ENCODE data around the gene MRAS.

Gene MRAS

GRCh38 chr3:138347960-138348753 is at the start of gene MRAS:
MRAS (plus strand) TSS chr3:138348579; CDS start chr3:138372884, 24,305 bp downstream.
- peak; percentile 23 for DNase-seq

GRCh38 chr3:138300647-138301046 is 47.7 kb upstream of the MRAS start:
- no peak for DNase-seq

DNA sequence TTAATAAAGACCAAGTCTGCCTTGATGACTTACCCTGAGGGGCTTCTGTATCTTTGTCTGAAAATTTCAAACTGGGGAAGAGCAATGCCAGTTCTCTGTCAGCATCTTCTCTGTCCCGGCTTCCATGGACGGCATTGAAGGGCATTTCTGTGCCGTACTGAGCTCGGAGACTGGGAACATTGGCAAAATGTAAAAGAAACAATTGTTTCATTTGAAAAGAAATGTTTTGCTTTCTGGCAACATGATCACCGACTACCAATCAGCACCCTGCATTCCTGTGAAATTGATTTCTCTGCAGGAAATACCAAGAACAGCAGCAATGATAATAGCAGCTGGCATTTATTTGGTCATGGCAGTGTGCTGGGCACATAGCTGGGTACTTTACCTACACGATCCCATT is 44.9 kb upstream of the MRAS start:
- DNase-seq, result no peak

GRCh38 chr3:138307899-138308298 is 40.5 kb upstream of the MRAS start:
- DNase-seq, result no peak

DNA sequence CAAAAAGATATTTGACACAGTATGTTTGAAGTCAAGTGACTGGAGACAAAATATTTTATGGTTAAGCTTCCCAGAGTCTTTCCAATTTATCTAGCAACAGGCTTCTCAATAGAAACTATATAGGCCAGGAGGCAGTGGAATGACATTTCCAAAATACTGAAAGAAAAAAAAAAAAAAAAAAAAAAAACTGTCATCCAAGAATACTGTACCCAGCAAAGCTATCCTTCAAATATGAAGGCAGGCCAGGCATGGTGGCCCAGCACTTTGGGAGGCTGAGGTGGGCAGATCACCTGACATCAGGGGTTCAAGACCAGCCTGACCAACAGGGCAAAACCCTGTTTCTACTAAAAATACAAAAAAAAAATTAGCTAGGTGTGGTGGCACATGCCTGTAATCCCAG is 39.6 kb upstream of the MRAS start:
- no peak for DNase-seq

- no peak for DNase-seq
These were observed 37.9 kb upstream of the MRAS start for GRCh38 chr3:138310494-138310893.

DNA sequence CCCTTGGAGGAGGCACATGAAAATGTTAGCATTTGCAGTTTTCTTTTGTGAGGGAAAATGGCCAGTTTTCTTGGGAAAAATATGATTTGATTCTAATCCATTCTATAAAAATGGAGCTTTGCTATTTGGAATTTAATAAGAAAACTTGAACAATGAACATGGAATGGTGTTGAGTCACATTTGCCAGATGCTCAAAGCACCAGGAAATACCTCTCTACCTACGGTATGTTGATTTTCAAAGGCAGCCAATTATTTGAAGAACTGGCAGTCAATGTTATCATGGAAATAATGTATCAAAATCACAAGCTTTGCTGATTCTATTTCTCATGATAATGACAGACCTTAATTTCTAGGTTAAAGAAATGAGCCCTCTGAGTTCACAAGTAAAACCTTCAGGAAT is 33.6 kb upstream of the MRAS start:
- DNase-seq, result no peak

DNA sequence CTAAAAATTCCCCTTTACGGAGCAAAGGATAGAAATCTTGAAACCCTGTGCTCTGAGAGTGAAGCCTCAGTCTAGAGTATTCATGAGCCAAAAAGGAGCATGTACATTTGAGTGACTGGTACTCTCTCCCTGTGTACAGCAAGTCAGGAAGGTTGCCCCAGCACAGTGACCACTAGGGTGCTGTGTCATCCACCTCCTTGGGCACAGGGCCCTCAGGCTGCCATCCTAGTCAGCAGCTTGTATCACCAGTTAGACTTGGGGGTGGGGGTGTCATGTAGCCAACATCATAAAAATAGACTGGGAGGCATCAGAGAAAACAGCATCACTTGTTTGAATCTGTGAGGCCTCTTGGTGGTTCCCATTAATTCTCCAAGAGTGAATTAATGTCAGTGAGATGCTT is 30.7 kb upstream of the MRAS start:
- DNase-seq, result no peak

DNA sequence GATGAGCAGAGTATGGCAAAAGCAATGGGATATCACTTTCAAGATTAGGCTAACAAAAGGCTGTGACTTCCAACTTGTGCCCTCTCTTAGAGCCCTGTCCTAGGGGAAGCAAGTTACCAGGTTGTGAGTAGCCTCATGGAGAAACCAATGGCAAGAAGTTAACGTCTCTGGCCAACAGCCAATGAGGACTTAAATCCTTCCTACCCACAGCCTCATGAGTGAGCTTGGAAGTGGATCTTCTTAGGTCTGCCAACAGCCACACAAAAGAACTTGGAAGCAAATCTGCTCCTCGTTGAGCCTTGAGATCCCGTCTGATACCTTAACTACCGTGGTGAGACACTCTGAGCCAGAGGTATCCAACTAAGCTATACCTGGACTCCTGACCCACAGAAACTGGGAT is 24.4 kb upstream of the MRAS start:
- DNase-seq, result no peak

GRCh38 chr3:138325990-138326389 is 22.4 kb upstream of the MRAS start:
- DNase-seq, result no peak

DNA sequence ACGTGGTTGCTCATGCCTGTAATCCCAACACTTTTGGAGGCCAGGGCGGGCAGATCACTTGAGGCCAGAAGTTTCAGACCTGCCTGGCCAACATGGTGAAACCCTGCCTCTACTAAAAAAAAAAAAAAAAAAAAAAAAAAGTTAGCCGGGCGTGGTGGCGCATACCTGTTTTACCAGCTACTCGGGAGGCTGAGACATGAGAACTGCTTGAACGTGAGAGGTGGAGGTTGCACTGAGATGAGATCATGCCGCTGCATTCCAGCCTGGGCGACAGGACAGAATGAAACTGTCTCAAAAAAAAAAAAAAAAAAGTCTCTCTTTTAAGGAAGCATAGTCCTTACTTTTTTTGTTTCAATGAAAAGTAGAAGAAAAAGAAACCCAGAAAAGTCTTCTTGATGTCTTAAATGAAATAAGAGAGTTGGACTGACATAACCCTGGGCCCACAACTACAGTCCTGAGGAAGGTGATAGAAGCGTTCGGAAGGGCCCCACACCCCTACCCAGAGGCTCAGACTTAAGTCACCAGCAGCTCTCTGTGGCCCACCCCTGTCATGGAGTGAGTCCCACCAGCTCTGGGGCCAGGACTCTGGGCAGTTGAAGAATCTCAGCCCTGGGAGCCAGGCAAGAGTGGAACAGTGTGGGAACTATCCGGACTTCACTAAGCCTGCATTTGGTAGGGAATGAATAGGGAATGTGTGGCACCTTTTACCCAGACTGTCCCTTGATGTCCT is 21.3 kb upstream of the MRAS start:
- DNase-seq, result no peak

DNA sequence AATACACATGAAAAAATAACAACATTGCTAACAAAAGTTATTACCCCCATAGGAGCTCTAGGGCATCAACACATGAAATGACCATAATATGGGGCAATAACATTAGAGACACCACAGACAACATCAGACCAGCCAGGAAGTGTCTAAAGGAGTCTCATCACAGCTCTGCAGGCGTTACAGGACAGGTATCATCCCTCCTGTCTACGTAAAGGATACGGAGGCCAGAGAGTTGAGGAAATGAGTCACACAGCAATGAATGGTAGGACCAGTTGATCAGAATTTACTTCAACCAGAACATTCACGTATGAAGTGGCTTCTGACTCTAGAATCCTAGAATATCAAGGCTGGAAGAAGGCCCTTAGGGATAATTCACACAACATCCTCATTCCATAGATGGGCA is 20.5 kb upstream of the MRAS start:
- no peak for DNase-seq

GRCh38 chr3:138328341-138328740 is 20.0 kb upstream of the MRAS start:
- no peak for DNase-seq

DNA sequence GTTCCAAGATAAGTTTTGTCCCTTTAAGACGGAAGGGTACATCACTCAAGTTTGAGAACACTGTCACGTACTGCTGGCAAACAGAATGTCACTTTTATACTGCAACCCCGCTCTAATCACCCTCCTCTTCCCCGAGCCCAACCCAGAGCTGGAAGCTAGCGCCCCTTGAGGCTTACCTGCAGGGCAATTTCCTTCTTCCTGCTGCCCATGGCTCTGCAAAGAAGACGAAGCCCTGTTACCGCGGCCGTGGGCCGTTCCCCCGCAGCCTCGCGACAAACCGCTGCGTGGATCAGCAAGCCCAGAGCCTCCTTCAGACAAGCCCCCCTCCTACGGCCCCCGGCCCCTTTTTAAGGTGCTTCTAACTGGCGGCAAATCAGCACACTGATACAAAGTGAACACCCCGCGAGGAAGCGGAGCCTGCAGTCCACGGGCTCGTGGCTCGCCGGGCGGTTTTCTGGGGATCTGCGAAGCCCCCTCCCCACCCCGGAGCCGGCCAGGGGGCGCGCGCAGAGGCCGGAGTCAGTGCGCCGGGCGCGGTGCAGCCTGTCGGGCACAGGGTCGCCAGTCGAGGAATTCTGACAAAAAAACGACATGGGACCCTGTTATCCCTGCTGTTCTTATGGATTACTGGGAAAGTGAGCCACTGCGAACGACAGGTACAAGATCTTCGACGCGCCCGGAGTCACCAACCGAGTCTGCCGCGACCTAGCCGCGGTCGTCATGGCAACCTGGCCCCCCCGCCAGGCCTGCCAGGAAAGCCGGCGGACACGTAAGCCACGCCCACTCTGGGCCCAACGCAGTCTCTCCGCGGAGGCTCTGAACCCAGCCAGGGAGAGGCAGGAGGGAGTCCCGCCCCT is 19.0 kb upstream of the MRAS start, which contains the start of gene NME9:
Gene NME9 (minus strand): TSS at position 725 of the 857 bp plus-strand sequence. CDS start 516 bp downstream, at position 209.
- DNase-seq, result peak; percentile 88

- DNase-seq, result no peak
These were observed 18.4 kb upstream of the MRAS start for GRCh38 chr3:138329984-138330293.

GRCh38 chr3:138331143-138331894 is 17.1 kb upstream of the MRAS start:
- DNase-seq, result no peak

DNA sequence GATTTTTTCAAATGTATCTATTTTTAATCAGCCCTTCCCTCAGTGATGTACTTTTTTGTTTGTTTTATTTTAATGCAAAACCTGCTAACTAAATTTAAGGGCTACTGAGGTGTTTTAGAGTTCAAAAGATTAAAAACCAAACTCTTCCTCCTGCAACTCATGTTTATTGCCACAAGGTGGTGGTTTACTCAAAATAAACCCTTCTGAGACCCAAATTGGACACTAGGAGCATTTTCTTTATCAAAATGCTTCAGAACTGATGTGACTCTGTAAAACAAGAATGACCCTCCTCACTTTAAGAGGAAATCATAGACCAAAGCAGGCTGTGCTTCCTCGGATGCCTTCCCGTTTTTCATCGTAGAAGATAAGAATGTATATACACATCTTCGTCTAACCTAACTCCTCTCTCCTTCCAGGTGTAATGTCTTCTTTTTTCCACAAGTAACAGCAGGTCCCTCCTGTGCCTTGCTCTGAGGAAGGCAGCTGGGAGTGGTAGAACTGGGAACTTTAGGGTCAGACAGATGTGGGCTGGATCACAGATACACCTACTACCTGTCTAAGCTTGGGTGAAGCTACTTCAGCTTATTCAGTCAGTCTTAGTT is 15.8 kb upstream of the MRAS start:
- DNase-seq, result no peak

- DNase-seq, result no peak
These were observed 13.8 kb upstream of the MRAS start for GRCh38 chr3:138334608-138335007.

- DNase-seq, result no peak
These were observed 11.9 kb upstream of the MRAS start for GRCh38 chr3:138336454-138336999.

- DNase-seq, result no peak
These were observed 10.1 kb upstream of the MRAS start for GRCh38 chr3:138338244-138338643.

DNA sequence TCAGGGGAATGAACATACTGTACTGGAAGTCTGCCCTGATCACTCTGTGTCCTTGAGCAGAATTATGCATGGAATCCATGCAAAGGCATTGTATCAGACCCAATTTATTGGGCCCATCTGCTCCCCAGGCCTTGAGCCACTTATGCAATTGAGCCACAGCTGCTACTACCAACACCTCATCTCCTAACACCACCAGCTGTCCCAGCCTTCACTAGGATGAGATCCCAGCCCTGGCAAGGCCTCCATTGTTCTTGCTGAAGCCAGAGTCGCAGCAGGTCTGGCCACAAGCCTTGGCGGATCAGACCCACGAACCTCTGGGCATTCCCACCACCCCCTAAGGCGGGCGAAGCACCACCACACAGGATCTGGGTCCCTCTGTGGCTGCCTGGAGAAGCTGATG is 9.6 kb upstream of the MRAS start:
- DNase-seq, result no peak

DNA sequence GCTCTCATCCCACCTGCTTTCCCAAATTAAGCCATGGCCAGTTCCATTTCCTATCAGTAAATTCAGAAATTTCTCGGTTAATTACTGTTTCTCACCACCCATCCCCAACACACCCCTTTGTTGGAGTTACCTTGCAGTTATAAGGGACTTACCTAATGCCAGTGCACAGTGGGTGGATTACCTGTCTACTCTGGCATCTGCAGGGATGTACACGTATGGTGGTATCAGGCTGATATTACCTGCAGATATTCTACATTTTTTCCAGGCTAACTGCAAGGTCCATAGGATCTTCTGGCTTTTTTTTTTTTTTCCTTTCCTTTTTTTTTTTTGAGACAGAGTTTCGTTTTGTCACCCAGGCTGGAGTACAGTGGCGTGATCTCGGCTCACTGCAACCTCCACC is 7.9 kb upstream of the MRAS start:
- no peak for DNase-seq
